PC-9 (cell line): ENCODE measurements around the gene GATB.

Experiments
- EZH2 ChIP-seq: fragments of 200-600 bp; sonication (generic); IDR thresholded peaks from 2 replicates; pipeline ENCODE4 v1.8.0; 2017; ENCODE audit warnings: antibody characterized with exemption, low read depth
- TF ChIP-seq, protein P1 (sequence below): fragments of 200-600 bp; sonication (generic); conservative IDR thresholded peaks from 2 replicates; pipeline ENCODE4 v1.6.1; 2017; ENCODE audit warnings: mixed run types, antibody characterized with exemption, mild to moderate bottlenecking, moderate library complexity

DNA sequence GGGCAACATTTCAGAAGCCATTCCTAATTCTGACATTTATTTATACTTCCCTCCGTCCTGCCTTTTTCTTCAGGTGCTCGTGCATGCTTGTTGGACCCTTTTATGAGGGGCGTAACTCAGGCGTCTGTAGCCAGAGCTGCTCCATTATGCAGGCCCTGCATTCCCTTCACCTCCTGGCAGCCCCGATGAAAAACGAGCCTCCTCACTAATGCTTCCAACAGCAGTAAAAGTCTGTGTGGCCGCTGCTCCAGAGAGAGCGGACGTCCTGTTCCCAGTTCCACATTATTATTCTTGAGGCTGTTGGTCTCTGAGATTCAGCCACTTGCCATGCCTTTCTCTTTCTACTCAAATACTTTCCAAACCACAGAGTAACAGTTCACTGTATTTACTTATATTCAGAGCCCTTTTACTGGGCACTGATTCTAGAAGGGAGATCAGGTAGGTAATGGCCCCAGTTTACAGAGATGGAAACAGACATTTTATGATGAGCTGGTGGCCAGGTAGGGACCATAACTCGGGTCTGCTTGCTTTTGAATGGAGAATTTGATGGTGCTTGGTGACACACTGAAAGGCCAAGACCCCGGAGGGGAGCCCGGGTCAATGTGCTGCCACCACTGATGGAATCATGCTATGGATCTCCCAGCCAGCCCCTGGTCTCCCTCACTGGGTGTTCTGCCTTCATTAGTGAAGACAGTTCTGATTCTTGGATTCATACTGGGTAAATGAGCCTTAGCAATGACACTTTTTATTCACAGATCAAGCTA is 101.0 kb downstream of the GATB start:
- TF ChIP-seq, protein P1, sequence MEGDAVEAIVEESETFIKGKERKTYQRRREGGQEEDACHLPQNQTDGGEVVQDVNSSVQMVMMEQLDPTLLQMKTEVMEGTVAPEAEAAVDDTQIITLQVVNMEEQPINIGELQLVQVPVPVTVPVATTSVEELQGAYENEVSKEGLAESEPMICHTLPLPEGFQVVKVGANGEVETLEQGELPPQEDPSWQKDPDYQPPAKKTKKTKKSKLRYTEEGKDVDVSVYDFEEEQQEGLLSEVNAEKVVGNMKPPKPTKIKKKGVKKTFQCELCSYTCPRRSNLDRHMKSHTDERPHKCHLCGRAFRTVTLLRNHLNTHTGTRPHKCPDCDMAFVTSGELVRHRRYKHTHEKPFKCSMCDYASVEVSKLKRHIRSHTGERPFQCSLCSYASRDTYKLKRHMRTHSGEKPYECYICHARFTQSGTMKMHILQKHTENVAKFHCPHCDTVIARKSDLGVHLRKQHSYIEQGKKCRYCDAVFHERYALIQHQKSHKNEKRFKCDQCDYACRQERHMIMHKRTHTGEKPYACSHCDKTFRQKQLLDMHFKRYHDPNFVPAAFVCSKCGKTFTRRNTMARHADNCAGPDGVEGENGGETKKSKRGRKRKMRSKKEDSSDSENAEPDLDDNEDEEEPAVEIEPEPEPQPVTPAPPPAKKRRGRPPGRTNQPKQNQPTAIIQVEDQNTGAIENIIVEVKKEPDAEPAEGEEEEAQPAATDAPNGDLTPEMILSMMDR: no peak
- no peak for TF ChIP-seq EZH2
